CD4-positive, alpha-beta T cell treated with Interleukin-12 subunit alpha and Interleukin-12 subunit beta, for 1 hour (primary cell): ENCODE measurements around the gene ACAA2.

Source experiments
- DNase-seq: peaks from one replicate; pipeline ENCODE4 v3.0.0-alpha.2; 2020

The ACAA2 gene

GRCh38 chr18:49764032-49764431 lies 49.3 kb downstream of the ACAA2 start:
- DNase-seq = no peak

- no peak for DNase-seq
These were observed 49.7 kb downstream of the ACAA2 start for GRCh38 chr18:49763590-49763989.

- DNase-seq = no peak
These were observed 50.9 kb downstream of the ACAA2 start for GRCh38 chr18:49762191-49763077.

- no peak for DNase-seq
These were observed 51.6 kb downstream of the ACAA2 start for GRCh38 chr18:49761771-49762170.

- DNase-seq = no peak
These were observed 55.1 kb downstream of the ACAA2 start for GRCh38 chr18:49758263-49758610.

GRCh38 chr18:49757513-49758262 lies 55.6 kb downstream of the ACAA2 start:
- DNase-seq = no peak

- DNase-seq = no peak
These were observed 56.5 kb downstream of the ACAA2 start for GRCh38 chr18:49756671-49757362.

GRCh38 chr18:49756135-49756534 lies 57.2 kb downstream of the ACAA2 start:
- no peak for DNase-seq

- no peak for DNase-seq
These were observed 57.8 kb downstream of the ACAA2 start for GRCh38 chr18:49755489-49755888.

- no peak for DNase-seq
These were observed 58.5 kb downstream of the ACAA2 start for GRCh38 chr18:49754866-49755265.

GRCh38 chr18:49753643-49754042 lies 59.7 kb downstream of the ACAA2 start:
- no peak for DNase-seq

- no peak for DNase-seq
These were observed 61.3 kb downstream of the ACAA2 start for GRCh38 chr18:49752095-49752457.

- DNase-seq = peak; percentile 83
These were observed 61.8 kb downstream of the ACAA2 start for GRCh38 chr18:49751427-49752094.

- no peak for DNase-seq
These were observed 63.8 kb downstream of the ACAA2 start for GRCh38 chr18:49749563-49749962.

GRCh38 chr18:49747876-49748275 lies 65.5 kb downstream of the ACAA2 start:
- DNase-seq = no peak

GRCh38 chr18:49745045-49746014 lies 68.0 kb downstream of the ACAA2 start:
- DNase-seq = no peak

GRCh38 chr18:49744376-49745008 lies 68.8 kb downstream of the ACAA2 start:
- DNase-seq = no peak

GRCh38 chr18:49743117-49743567 lies 70.2 kb downstream of the ACAA2 start:
- no peak for DNase-seq

- DNase-seq = no peak
These were observed 70.8 kb downstream of the ACAA2 start for GRCh38 chr18:49742316-49743116.

- DNase-seq = no peak
These were observed 74.1 kb downstream of the ACAA2 start for GRCh38 chr18:49739275-49739674.
